ENCODE measurements around the gene NTN1.

The NTN1 gene

GRCh38 chr17:8997994-8998628 is 23.2 kb upstream of the NTN1 start (continued):
- TF ChIP-seq ZNF529 (tag by site-specific recombination; IDR thresholded peaks at IDR 0.05; ENCODE audit: insufficient replicate concordance) (no peak), YY1 (tag by site-specific recombination; IDR thresholded peaks at IDR 0.05) (peak; percentile 67), INSM2 (tag by site-specific recombination; IDR thresholded peaks at IDR 0.05) (no peak), ZNF48 (tag by site-specific recombination; IDR thresholded peaks at IDR 0.05) (no peak), KLF1 (tag by site-specific recombination; IDR thresholded peaks at IDR 0.05) (no peak), HOXD13 (CRISPR knock-in tag; IDR thresholded peaks at IDR 0.05; ENCODE audit: borderline replicate concordance) (no peak)

- Histone ChIP-seq H3K36me3 (ENCODE audit: control insufficient read depth in 2 of 2, insufficient read depth in 1 of 2, low read length in 2 of 2) (no peaks in the 10 kb centered on the region), H3K27ac (ENCODE audit: extremely low read depth, low read depth, low read length) (peak overlapping the region; percentile 44; the same call in 1 of the 2 replicates), H3K4me3 (ENCODE audit: low read depth, low read length) (no peak overlapping the region), H3K9me3 (ENCODE audit: control insufficient read depth, insufficient read depth, low read depth, low read length) (no peaks in the 10 kb centered on the region), H3K4me1 (ENCODE audit: control insufficient read depth, insufficient read depth, low read length) (peaks cover 5% of the 10 kb centered on the region; the same call in 1 of the 2 replicates)
- ChIA-PET CTCF (interaction anchor here (0.6 to 1.7 kb wide), 6 partner anchors 42 to 401 kb away, joined by 3 to 8 read pairs (median 4); no protein-coding TSS in a partner anchor), POLR2A (no interaction called here)
- TF ChIP-seq ZNF639 (tag by site-specific recombination; IDR thresholded peaks at IDR 0.05) (no peak), ZNF416 (tag by site-specific recombination; IDR thresholded peaks at IDR 0.05) (no peak), ZNF621 (tag by site-specific recombination; IDR thresholded peaks at IDR 0.05) (no peak), PRDM6 (tag by site-specific recombination; IDR thresholded peaks at IDR 0.05) (no peak), GLI2 (tag by site-specific recombination; IDR thresholded peaks at IDR 0.05; ENCODE audit: borderline replicate concordance, low read depth) (no peak), ZBTB7A (tag by site-specific recombination; IDR thresholded peaks at IDR 0.05; ENCODE audit: low read depth) (no peak), YY2 (tag by site-specific recombination; IDR thresholded peaks at IDR 0.05) (no peak), ZBTB17 (tag by site-specific recombination; IDR thresholded peaks at IDR 0.05) (no peak), ZFP69B (tag by site-specific recombination; IDR thresholded peaks at IDR 0.05) (no peak), GLI4 (tag by site-specific recombination; IDR thresholded peaks at IDR 0.05) (no peak), ZNF140 (tag by site-specific recombination; IDR thresholded peaks at IDR 0.05) (no peak), ZNF19 (tag by site-specific recombination; IDR thresholded peaks at IDR 0.05; ENCODE audit: low read depth) (no peak), IKZF3 (tag by site-specific recombination; IDR thresholded peaks at IDR 0.05) (no peak), ZNF544 (tag by site-specific recombination; IDR thresholded peaks at IDR 0.05) (no peak), PRDM1 (tag by site-specific recombination; IDR thresholded peaks at IDR 0.05) (no peak), ZNF501 (tag by site-specific recombination; IDR thresholded peaks at IDR 0.05) (no peak), ZSCAN30 (tag by site-specific recombination; IDR thresholded peaks at IDR 0.05) (no peak), ZNF623 (tag by site-specific recombination; IDR thresholded peaks at IDR 0.05) (no peak), PATZ1 (tag by site-specific recombination; IDR thresholded peaks at IDR 0.05) (no peak)
These were observed 19.8 kb upstream of the NTN1 start for GRCh38 chr17:9001559-9001958.

Measured in HEK293 (cell line).